Activated naive CD4-positive, alpha-beta T cell treated with anti-CD3 and anti-CD28 coated beads for 36 hours (primary cell): ENCODE data around the gene ZBTB34. TPM values are rescaled to one million over a fixed set of nuclear protein-coding genes. Genes with fewer than 3 reads are reported as not detected.
A peak's percentile ranks its signal among the peaks of the same experiment; 100 is the strongest.

Experiments
- CTCF ChIA-PET: fragments of 350-600 bp; sonication (Branson Sonifier 250); formaldehyde crosslinking; loops from one replicate; lab custom pipeline; 2021; ENCODE audit warnings: antibody characterized with exemption; lab: Charles Lee
- DNase-seq: peaks from one replicate; pipeline ENCODE4 v3.0.0-alpha.2; 2020
- H3K27ac Mint-ChIP-seq: one replicate; pipeline ENCODE4 v1.8.0; 2021; ENCODE audit warnings: mild to moderate bottlenecking, mixed read lengths
- H3K27me3 Mint-ChIP-seq: one replicate; pipeline ENCODE4 v1.8.0; 2021; ENCODE audit warnings: low read depth, mixed read lengths
- H3K36me3 Mint-ChIP-seq: one replicate; pipeline ENCODE4 v1.8.0; 2021; ENCODE audit warnings: low read depth, mixed read lengths
- H3K4me1 Mint-ChIP-seq: one replicate; pipeline ENCODE4 v1.8.0; 2021; ENCODE audit warnings: low read depth, mixed read lengths
- H3K4me3 Mint-ChIP-seq: one replicate; pipeline ENCODE4 v1.8.0; 2021; ENCODE audit warnings: mild to moderate bottlenecking, moderate library complexity, mixed read lengths
- H3K9me3 Mint-ChIP-seq: one replicate; pipeline ENCODE4 v1.8.0; 2021; ENCODE audit warnings: mixed read lengths
- intact Hi-C: fragments of 100-400 bp; cut with micrococcal nuclease; formaldehyde crosslinking; loops from one replicate; pipeline ENCODE4 v1.15.1; 2023
- total RNA-seq, 2 experiments: library from RNA; stranded (reverse); gene quantifications; one replicate each; pipeline ENCODE4 v1.2.3, GENCODE V29; 2021

ZBTB34 gene
- total RNA-seq, 2 experiments from 2014 or later, result 4.2 to 4.6 TPM

GRCh38 chr9:126915281-126915816 is 54.9 kb downstream of the ZBTB34 start:
- H3K36me3 Mint-ChIP-seq, result no peaks in the 10 kb centered on the region
- no peak overlapping the region for H3K27ac Mint-ChIP-seq
- H3K27me3 Mint-ChIP-seq, result peaks cover 2% of the 10 kb centered on the region
- DNase-seq, result peak; percentile 27
- CTCF ChIA-PET, result interaction anchor here (1.2 kb wide), 1 partner anchor 22 kb away, joined by 3 read pairs; no protein-coding TSS in a partner anchor
- peaks cover 8% of the 10 kb centered on the region for H3K4me1 Mint-ChIP-seq
- H3K9me3 Mint-ChIP-seq, result peaks cover 6% of the 10 kb centered on the region
- intact Hi-C loops, result loop anchor here (2.0 to 10.0 kb wide), 2 partner anchors 55 to 111 kb away; partner anchors contain the start of genes ZBTB34 and ZBTB43
- H3K4me3 Mint-ChIP-seq, result peak overlapping the region; percentile 64

GRCh38 chr9:126915846-126916543 is 55.6 kb downstream of the ZBTB34 start:
- peak overlapping the region; percentile 64 for H3K4me3 Mint-ChIP-seq
- peaks cover 6% of the 10 kb centered on the region for H3K9me3 Mint-ChIP-seq
- no peak for DNase-seq
- H3K27me3 Mint-ChIP-seq, result peaks cover 2% of the 10 kb centered on the region
- H3K36me3 Mint-ChIP-seq, result no peaks in the 10 kb centered on the region
- H3K27ac Mint-ChIP-seq, result no peak overlapping the region
- CTCF ChIA-PET, result no interaction called here
- peaks cover 8% of the 10 kb centered on the region for H3K4me1 Mint-ChIP-seq
- intact Hi-C loops, result loop anchor here (2.0 to 10.0 kb wide), 2 partner anchors 55 to 111 kb away; partner anchors contain the start of genes ZBTB34 and ZBTB43

- H3K36me3 Mint-ChIP-seq, result no peaks in the 10 kb centered on the region
- peaks cover 8% of the 10 kb centered on the region for H3K4me1 Mint-ChIP-seq
- CTCF ChIA-PET, result no interaction called here
- H3K9me3 Mint-ChIP-seq, result peaks cover 3% of the 10 kb centered on the region
- H3K4me3 Mint-ChIP-seq, result no peak overlapping the region
- H3K27ac Mint-ChIP-seq, result no peak overlapping the region
- no peak for DNase-seq
- H3K27me3 Mint-ChIP-seq, result peaks cover 2% of the 10 kb centered on the region
- intact Hi-C loops, result loop anchor here (10.0 kb wide), 1 partner anchor 112 kb away; the partner anchor contains the start of gene ZBTB43
Measured at GRCh38 chr9:126916909-126917308, 56.5 kb downstream of the ZBTB34 start.

GRCh38 chr9:126919193-126919592 is 58.8 kb downstream of the ZBTB34 start:
- Mint-ChIP-seq H3K27me3 (no peaks in the 10 kb centered on the region), H3K4me1 (peaks cover 8% of the 10 kb centered on the region), H3K9me3 (no peaks in the 10 kb centered on the region), H3K4me3 (no peak overlapping the region), H3K27ac (no peak overlapping the region), H3K36me3 (no peaks in the 10 kb centered on the region)
- CTCF ChIA-PET, result interaction anchor here (0.7 kb wide), 1 partner anchor 218 kb away, joined by 4 read pairs; no protein-coding TSS in a partner anchor
- DNase-seq, result no peak
- intact Hi-C loops, result loop anchor here (10.0 kb wide), 1 partner anchor 114 kb away; the partner anchor contains the start of gene ZBTB43

GRCh38 chr9:126925876-126926275 is 65.4 kb downstream of the ZBTB34 start:
- CTCF ChIA-PET, result interaction anchor here (0.6 to 0.8 kb wide), 2 partner anchors 14 to 272 kb away, joined by 3 read pairs; no protein-coding TSS in a partner anchor

GRCh38 chr9:126926364-126926763 is 65.9 kb downstream of the ZBTB34 start:
- no peaks in the 10 kb centered on the region for H3K9me3 Mint-ChIP-seq
- CTCF ChIA-PET, result interaction anchor here (0.8 kb wide), 1 partner anchor 271 kb away, joined by 3 read pairs; no protein-coding TSS in a partner anchor
- intact Hi-C loops, result no loop called here
- H3K27ac Mint-ChIP-seq, result no peak overlapping the region
- H3K27me3 Mint-ChIP-seq, result no peaks in the 10 kb centered on the region
- H3K4me3 Mint-ChIP-seq, result no peak overlapping the region
- no peaks in the 10 kb centered on the region for H3K36me3 Mint-ChIP-seq
- DNase-seq, result no peak
- H3K4me1 Mint-ChIP-seq, result no peaks in the 10 kb centered on the region

More at GRCh38 chr9:126925876-126926275, 65.4 kb downstream of the ZBTB34 start:
- Mint-ChIP-seq H3K27me3 (no peaks in the 10 kb centered on the region), H3K27ac (no peak overlapping the region), H3K4me1 (no peaks in the 10 kb centered on the region), H3K4me3 (no peak overlapping the region), H3K36me3 (no peaks in the 10 kb centered on the region), H3K9me3 (no peaks in the 10 kb centered on the region)
- no peak for DNase-seq
- intact Hi-C loops, result no loop called here

GRCh38 chr9:126927419-126927818 is 67.0 kb downstream of the ZBTB34 start:
- Mint-ChIP-seq H3K9me3 (no peaks in the 10 kb centered on the region), H3K27me3 (no peaks in the 10 kb centered on the region), H3K4me3 (no peak overlapping the region), H3K4me1 (no peaks in the 10 kb centered on the region), H3K27ac (no peak overlapping the region), H3K36me3 (no peaks in the 10 kb centered on the region)
- intact Hi-C loops, result no loop called here
- CTCF ChIA-PET, result no interaction called here
- DNase-seq, result no peak

GRCh38 chr9:126932871-126933321 is 72.5 kb downstream of the ZBTB34 start:
- CTCF ChIA-PET, result no interaction called here
- no peak for DNase-seq
- H3K4me3 Mint-ChIP-seq, result no peak overlapping the region
- intact Hi-C loops, result no loop called here
- H3K9me3 Mint-ChIP-seq, result no peaks in the 10 kb centered on the region
- no peak overlapping the region for H3K27ac Mint-ChIP-seq
- H3K4me1 Mint-ChIP-seq, result no peaks in the 10 kb centered on the region
- H3K27me3 Mint-ChIP-seq, result no peaks in the 10 kb centered on the region
- no peaks in the 10 kb centered on the region for H3K36me3 Mint-ChIP-seq

- CTCF ChIA-PET, result no interaction called here
- Mint-ChIP-seq H3K36me3 (no peaks in the 10 kb centered on the region), H3K4me3 (no peak overlapping the region), H3K9me3 (no peaks in the 10 kb centered on the region), H3K4me1 (no peaks in the 10 kb centered on the region), H3K27me3 (no peaks in the 10 kb centered on the region), H3K27ac (no peak overlapping the region)
- intact Hi-C loops, result no loop called here
- DNase-seq, result no peak
Measured at GRCh38 chr9:126933334-126933980, 73.0 kb downstream of the ZBTB34 start.

- intact Hi-C loops, result no loop called here
- CTCF ChIA-PET, result interaction anchor here (1.6 kb wide), 1 partner anchor 265 kb away, joined by 9 read pairs; no protein-coding TSS in a partner anchor
Measured at GRCh38 chr9:126934441-126934840, 74.0 kb downstream of the ZBTB34 start.

More at GRCh38 chr9:126934441-126934840, 74.0 kb downstream of the ZBTB34 start:
- DNase-seq, result no peak
- Mint-ChIP-seq H3K27ac (no peak overlapping the region), H3K27me3 (no peaks in the 10 kb centered on the region), H3K36me3 (no peaks in the 10 kb centered on the region), H3K4me3 (no peak overlapping the region), H3K4me1 (no peaks in the 10 kb centered on the region), H3K9me3 (no peaks in the 10 kb centered on the region)
